ENCODE results near the gene CDKN2B. TPM values are rescaled to one million over a fixed set of nuclear protein-coding genes. Genes with fewer than 3 reads are reported as not detected.
A peak's percentile ranks its signal among the peaks of the same experiment; 100 is the strongest.

Gene CDKN2B
- total and polyA plus RNA-seq, 2 of the 4 experiments (the other 2 are of a cell fraction), result 3.6 to 8.2 TPM

GRCh38 chr9:21985964-21986667, 23.0 kb downstream of the CDKN2B start:
- H4K8ac ChIP-seq (ENCODE audit: low read depth in 2 of 2, low read length in 2 of 2), result no peak overlapping the region; a peak in 1 of 4 replicates
- no peak overlapping the region for H4K91ac ChIP-seq (ENCODE audit: insufficient read depth, low read depth, low read length)
- no peak overlapping the region for H3K4me2 ChIP-seq (ENCODE audit: low read depth, low read length)
- intact Hi-C loops (cut with micrococcal nuclease) (no loop called here), dilution Hi-C loops (cut with HindIII; ENCODE audit: low sequenced_read_pairs, unreplicated experiment) (no loop called here), in situ Hi-C loops (cut with MboI; ENCODE audit: low sequenced_read_pairs) (loop anchor here (25.0 kb wide), 1 partner anchor 399 kb away; no protein-coding TSS in a partner anchor)
- H3K27me3 ChIP-seq (ENCODE audit: control insufficient read depth, insufficient read depth, low read length), result no peaks in the 10 kb centered on the region
- H3K36me3 ChIP-seq (ENCODE audit: control insufficient read depth, insufficient read depth, low read length), result no peaks in the 10 kb centered on the region; the same call in 1 of the 2 replicates
- no peak overlapping the region for H2AK9ac ChIP-seq (replicated peaks; ENCODE audit: low read depth, low read length, poor library complexity)
- H4K5ac ChIP-seq (ENCODE audit: low read depth, low read length), result peak overlapping the region; percentile 22; the same call in 1 of the 2 replicates
- peak overlapping the region; percentile 10; the same call in 1 of the 2 replicates for H2BK20ac ChIP-seq (ENCODE audit: low read depth, low read length)
- no TSS peak for BruUV-seq (replicated peaks)
- H2BK120ac ChIP-seq (ENCODE audit: low read depth, low read length), result no peak overlapping the region; the same call in 1 of the 2 replicates
- DNase-seq (no peak), ATAC-seq (ENCODE audit: low read depth) (no peak)
- H2BK15ac ChIP-seq (ENCODE audit: low read depth, low read length), result no peak overlapping the region; the same call in 2 of the 3 replicates
- H3K9me1 ChIP-seq (ENCODE audit: insufficient read depth, low read length), result no peaks in the 10 kb centered on the region
- 0 out of 2 replicates have a peak overlapping the region, but pooled peaks have one; percentile 0 for H3K4ac ChIP-seq (ENCODE audit: low read depth, low read length)
- no CpG with 5 or more reads among the region's 5 CpGs for WGBS, 2 experiments (ENCODE audit: extremely low coverage in 2 of 2, insufficient read length in 1 of 2)
- H2AFZ ChIP-seq (replicated peaks; ENCODE audit: low read length, poor library complexity), result no peak overlapping the region
- peak overlapping the region; percentile 68; the same call in 1 of the 2 replicates for H3K18ac ChIP-seq (ENCODE audit: low read depth, low read length)
- POLR2A ChIA-PET (ENCODE audit: unreplicated experiment), result no interaction called here
- H3K9me3 ChIP-seq (ENCODE audit: control insufficient read depth, insufficient read depth, low read length), result peaks cover 4% of the 10 kb centered on the region; the same call in 1 of the 2 replicates
- no peaks in the 10 kb centered on the region for H4K20me1 ChIP-seq (ENCODE audit: insufficient read depth, low read length)
- H3K14ac ChIP-seq (replicated peaks; ENCODE audit: low read depth, low read length), result no peak overlapping the region
- CTCF ChIA-PET, result interaction anchor here (0.6 to 1.4 kb wide), 5 partner anchors 9 to 160 kb away, joined by 3 to 4 read pairs (median 3); partner anchors contain the start of gene CDKN2B
- peaks cover 5% of the 10 kb centered on the region for H3K4me1 ChIP-seq (ENCODE audit: control insufficient read depth, insufficient read depth, low read length)
- H3K9ac ChIP-seq (ENCODE audit: low read depth, low read length), result no peak overlapping the region
- no peak overlapping the region for H2AK5ac ChIP-seq (ENCODE audit: low read depth, low read length)
- peak overlapping the region; percentile 41; the same call in 1 of the 2 replicates for H3K27ac ChIP-seq (ENCODE audit: insufficient read depth, low read length)
- H3K4me3 ChIP-seq (ENCODE audit: insufficient read depth, low read depth, low read length), result no peak overlapping the region
- H3K23ac ChIP-seq (ENCODE audit: low read depth, low read length), result no peak overlapping the region
- peaks cover 4 to 13% of the 10 kb centered on the region in 2 experiments; a peak in 3 of 4 replicates for H3K79me1 ChIP-seq (ENCODE audit: low read depth in 1 of 2, low read length in 2 of 2)
- no peak overlapping the region for H3K56ac ChIP-seq (ENCODE audit: extremely low read depth, insufficient read depth, low read length)
- H2BK5ac ChIP-seq (ENCODE audit: low read depth, low read length, poor library complexity, severe bottlenecking), result peak overlapping the region; percentile 93
- TF ChIP-seq NFE2L2 (IDR thresholded peaks at IDR 0.05; ENCODE audit: low read depth, low read length) (no peak), CHD1 (IDR thresholded peaks at IDR 0.05; ENCODE audit: low read depth, low read length) (no peak), CTCF (conservative IDR thresholded peaks at IDR 0.05; ENCODE audit: low read depth, low read length) (no peak), POLR2A (IDR thresholded peaks at IDR 0.05; ENCODE audit: low read depth, low read length) (no peak), FOS (IDR thresholded peaks at IDR 0.05; ENCODE audit: low read depth, low read length) (no peak), RCOR1 (IDR thresholded peaks at IDR 0.05; ENCODE audit: insufficient replicate concordance, low read length) (no peak), CEBPB (IDR thresholded peaks at IDR 0.05; ENCODE audit: low read depth, low read length) (no peak), USF2 (IDR thresholded peaks at IDR 0.05; ENCODE audit: low read depth, low read length) (no peak), RFX5 (IDR thresholded peaks at IDR 0.05; ENCODE audit: low read depth, low read length) (no peak), RAD21 (IDR thresholded peaks at IDR 0.05; ENCODE audit: low read length) (no peak), MAZ (IDR thresholded peaks at IDR 0.05; ENCODE audit: borderline replicate concordance, low read depth, low read length) (no peak), MXI1 (IDR thresholded peaks at IDR 0.05; ENCODE audit: borderline replicate concordance, low read depth, low read length) (no peak), BHLHE40 (IDR thresholded peaks at IDR 0.05; ENCODE audit: low read depth, low read length) (no peak), MAFK (IDR thresholded peaks at IDR 0.05; ENCODE audit: low read depth, low read length) (no peak)

Data from IMR-90 (cell line).